Pons (tissue), 1 donor: ENCODE measurements around the gene RPL21.
"Not testable (repeated sequence)": the region's sequence is repeated elsewhere in the genome, so short reads cannot be mapped to it uniquely, and the experiment has no call there.

Source experiments
- DNase-seq: peaks from one replicate; pipeline ENCODE4 v3.0.0-alpha.2; 2016; ENCODE audit warnings: low spot score

Gene RPL21

DNA sequence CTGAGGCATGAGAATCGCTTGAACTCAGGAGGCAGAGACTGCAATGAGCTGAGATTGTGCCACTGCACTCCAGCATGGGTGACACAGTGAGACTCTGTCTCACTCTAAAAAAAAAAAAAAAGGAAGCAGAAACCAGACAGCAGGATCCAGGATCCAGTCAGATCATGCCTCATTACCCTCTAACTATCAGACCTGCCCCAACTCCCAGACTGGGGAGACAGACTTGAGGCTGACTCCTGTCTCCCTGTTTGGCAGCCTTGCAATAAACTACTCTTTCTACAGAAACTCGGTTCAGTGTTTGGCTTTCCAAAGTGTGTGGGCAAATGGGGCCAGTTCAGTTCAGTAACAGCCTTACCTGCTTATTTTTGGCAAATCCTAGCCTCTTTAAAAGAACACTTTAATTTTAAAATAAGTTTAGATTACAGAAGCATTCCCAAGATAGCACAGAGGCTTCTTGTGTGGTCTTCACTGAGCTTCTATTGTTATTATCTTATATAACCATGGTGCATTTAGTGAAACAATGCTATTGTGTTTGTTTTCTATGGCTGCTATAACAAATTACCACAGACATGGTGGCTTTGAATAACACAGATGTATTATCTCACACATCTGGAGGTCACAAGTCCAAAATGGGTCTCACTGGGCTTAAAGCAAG is 37.8 kb downstream of the RPL21 start:
- peak; percentile 94 for DNase-seq

- DNase-seq, result no peak
Measured at GRCh38 chr13:27290715-27291114, 39.4 kb downstream of the RPL21 start.

DNA sequence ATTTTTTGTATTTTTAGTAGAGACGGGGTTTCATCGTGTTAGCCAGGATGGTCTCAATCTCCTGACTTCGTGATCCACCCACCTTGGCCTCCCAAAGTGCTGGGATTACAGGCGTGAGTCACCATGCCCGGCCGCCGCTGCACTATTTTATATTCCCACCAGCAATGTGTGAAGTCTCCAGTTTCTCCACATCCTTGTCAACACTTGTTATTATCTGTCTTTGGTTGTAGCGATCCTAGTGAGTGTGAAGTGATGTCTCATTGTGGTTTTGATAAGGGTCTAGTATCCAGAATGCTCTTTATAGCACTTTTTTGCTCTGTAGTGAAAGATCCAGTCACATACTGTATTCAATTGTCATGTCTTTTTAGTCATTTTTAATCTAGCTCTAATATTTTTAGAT is 40.6 kb downstream of the RPL21 start:
- not testable (repeated sequence) for DNase-seq

DNA sequence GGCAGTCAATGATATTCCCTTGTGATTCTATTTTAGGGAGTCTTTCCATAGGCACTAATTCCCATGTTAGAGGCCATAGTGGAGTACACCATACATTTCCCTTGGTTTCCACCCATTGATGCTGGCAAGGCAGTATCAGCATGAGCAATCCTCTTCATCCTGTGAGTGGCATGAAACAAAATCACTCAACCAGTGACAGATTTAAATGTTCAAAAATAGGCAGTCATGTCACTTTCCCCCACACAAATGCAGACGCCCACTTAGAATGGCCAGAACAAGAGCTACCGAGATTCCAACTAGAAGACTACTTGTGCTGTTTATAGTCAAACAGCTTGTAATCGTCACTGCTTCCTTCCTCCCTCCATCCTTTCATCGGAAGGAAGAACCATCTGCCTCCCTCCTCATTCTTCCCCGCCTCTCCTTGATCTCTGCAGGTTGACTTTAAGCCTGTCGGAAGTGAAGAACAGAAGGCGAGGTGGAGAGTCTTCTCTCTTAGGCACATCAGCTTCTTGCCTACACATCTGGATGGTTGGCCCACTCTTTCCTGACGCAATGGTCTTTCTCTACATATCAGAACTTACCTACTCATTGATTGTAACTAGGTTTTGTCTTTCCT is 41.8 kb downstream of the RPL21 start:
- no peak for DNase-seq

GRCh38 chr13:27293873-27294515 is 42.6 kb downstream of the RPL21 start:
- DNase-seq, result no peak

DNA sequence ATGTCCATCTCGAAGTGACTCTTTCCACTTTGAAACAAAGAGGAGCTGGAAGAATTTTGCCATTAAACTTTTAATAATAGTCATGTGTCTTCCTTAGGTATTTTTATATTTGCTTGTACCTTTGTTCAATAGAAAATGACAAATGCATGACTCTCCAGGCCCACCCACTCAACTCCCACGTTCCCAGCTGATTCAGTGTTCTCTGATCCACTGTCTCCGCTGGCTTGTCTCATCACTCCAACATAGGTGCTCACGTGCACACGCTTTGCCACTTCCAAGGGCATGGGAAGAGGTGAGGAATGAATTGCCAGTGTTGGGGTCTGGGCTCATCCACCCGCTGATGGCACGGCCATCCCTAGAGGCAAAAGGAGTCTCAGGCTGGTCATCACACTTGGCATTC is 43.7 kb downstream of the RPL21 start:
- DNase-seq, result no peak

DNA sequence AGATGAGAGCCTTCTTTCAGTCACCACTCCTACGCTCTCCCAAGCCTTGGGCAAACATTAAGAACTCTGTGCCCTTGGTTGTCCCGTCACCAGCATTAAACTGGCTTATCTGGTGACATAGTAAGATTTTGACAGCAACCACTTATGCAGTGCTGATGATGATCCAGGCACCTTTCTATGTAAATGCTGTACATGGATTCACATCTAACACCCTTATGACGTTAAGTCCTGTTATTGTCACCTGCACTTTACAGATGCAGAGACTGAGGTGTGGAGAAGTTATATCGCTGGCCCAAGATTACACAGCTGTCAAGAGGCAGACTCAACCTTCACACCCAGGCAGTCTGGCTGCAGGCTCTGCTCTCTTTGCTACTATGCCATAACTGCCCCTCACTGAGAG is 44.3 kb downstream of the RPL21 start:
- DNase-seq, result no peak

- no peak for DNase-seq
Measured at GRCh38 chr13:27296496-27296895, 45.1 kb downstream of the RPL21 start.

DNA sequence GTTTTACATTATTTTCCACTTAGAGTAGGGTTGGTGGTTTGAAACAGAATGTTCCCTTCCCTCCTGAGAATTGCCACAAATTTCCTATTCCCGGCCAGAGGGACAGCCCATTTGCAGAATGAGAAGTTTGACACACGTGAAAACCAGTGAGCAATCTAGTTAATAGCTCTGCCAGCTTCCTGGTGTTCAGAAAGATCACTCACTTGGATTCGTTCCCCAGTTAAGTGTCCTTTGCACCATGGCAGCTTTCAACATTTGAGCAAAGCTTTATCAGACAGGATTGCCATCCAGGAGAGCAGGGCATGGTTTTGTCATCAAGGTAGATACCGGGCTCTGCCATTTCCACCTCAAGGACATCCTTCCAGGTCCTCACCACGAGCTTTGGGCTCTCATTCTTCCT is 47.5 kb downstream of the RPL21 start:
- DNase-seq, result no peak

- DNase-seq, result not testable (repeated sequence)
Measured at GRCh38 chr13:27300406-27300805, 49.0 kb downstream of the RPL21 start.

GRCh38 chr13:27300941-27301586 is 49.7 kb downstream of the RPL21 start:
- DNase-seq, result no peak

GRCh38 chr13:27302643-27303262 is 51.4 kb downstream of the RPL21 start:
- no peak for DNase-seq

DNA sequence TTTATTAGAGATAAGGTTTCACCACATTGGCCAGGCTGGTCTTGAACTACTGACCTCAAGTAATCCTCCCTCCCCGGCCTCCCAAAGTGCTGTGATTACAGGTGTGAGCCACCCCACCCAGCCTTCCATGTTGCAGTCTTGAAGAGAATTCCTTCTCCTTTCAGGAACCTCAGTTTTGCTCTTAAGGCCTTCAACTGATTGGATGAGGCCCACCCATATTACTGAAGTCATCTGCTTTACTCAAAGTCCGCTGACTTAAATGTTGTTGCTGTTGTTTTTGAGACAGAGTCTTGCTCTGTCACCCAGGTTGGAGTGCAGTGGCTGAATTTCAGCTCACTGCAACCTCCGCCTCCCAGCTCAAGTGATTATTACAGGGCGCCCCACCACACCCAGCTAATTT is 52.7 kb downstream of the RPL21 start:
- DNase-seq, result no peak

DNA sequence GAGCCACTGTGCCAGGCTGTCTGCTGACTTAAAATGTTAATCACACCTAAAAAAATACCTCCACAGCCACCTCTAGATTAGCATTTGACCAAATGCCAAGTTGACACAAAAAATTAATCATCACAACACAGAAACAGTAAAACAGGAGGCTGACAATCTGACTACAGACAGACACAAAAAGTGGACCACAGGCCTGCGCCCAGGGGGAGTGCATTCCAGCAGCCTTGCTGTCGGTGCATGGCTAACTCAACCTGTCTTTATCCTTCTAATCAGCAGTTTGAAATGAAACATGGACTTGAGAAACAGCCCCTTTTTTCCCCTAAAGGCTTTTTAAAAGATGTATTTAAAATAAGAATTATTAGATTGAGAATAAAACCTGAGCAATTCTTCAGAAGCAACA is 53.3 kb downstream of the RPL21 start:
- no peak for DNase-seq
